Endothelial cell of umbilical vein (primary cell): ENCODE data around the gene CEBPA. TPM values are rescaled to one million over a fixed set of nuclear protein-coding genes. Genes with fewer than 3 reads are reported as not detected.

Experiments used
- BruUV-seq: library from RNA; stranded (reverse); fragments of 400-500 nt; replicated peaks from 2 replicates; lab custom pipeline; 2021; lab: Mats Ljungman, UMichigan
- CTCF ChIA-PET: fragments of 300-600, 350-600 bp; sonication (Branson Sonifier 250); formaldehyde crosslinking; loops from one replicate; lab custom pipeline; 2021; ENCODE audit warnings: antibody characterized with exemption, inconsistent platforms; lab: Charles Lee
- POLR2A ChIA-PET: fragments of 300-600, 350-600 bp; sonication (Branson Sonifier 250); formaldehyde crosslinking; loops from one replicate; lab custom pipeline; 2021; ENCODE audit warnings: antibody characterized with exemption, inconsistent platforms; lab: Charles Lee
- DNase-seq: peaks from one replicate; pipeline ENCODE4 v3.0.0-alpha.2; 2011; ENCODE audit warnings: low read depth, low spot score
- FAIRE-seq: peaks from 2 replicates; lab custom pipeline; 2011; peaks lifted over from hg19 to GRCh38; lab: Jason Lieb, UNC
- H2AFZ ChIP-seq: 2 replicates; pipeline ENCODE4 v1.6.0; 2012; ENCODE audit warnings: low read depth, low read length, control low read depth, inconsistent platforms
- H3K27ac ChIP-seq: 2 replicates; pipeline ENCODE4 v1.5.1; 2011; ENCODE audit warnings: low read depth, mild to moderate bottlenecking, control low read depth, low read length, moderate library complexity; ENCODE audit not compliant: insufficient read depth
- H3K27me3 ChIP-seq, 2 experiments: 2 replicates each; pipeline versions ENCODE4 v1.6.0 to v1.6.1; 2011; ENCODE audit warnings: low read length in 2 of 2, mixed read lengths in 1 of 2; ENCODE audit not compliant: control insufficient read depth in 2 of 2, insufficient read depth in 2 of 2
- H3K36me3 ChIP-seq, 2 experiments: 2 replicates in 1 of 2; 3 replicates in 1 of 2; pipeline ENCODE4 v1.5.1; 2011; ENCODE audit warnings: low read length in 2 of 2, mild to moderate bottlenecking in 1 of 2, moderate library complexity in 1 of 2; ENCODE audit not compliant: control insufficient read depth in 2 of 2, insufficient read depth in 2 of 2; ENCODE audit errors: extremely low read depth in 1 of 2
- H3K4me1 ChIP-seq: 3 replicates; pipeline ENCODE4 v1.5.1; 2011; ENCODE audit warnings: mild to moderate bottlenecking, low read length; ENCODE audit not compliant: control insufficient read depth, insufficient read depth; ENCODE audit errors: extremely low read depth
- H3K4me2 ChIP-seq: 2 replicates; pipeline ENCODE4 v1.6.1; 2011; ENCODE audit warnings: low read length, control low read depth, mixed read lengths; ENCODE audit not compliant: insufficient read depth
- H3K4me3 ChIP-seq, 3 experiments: fragments of 200-600 bp in 1 of 3; sonication (generic), shearing (Covaris generic) in 1 of 3; replicated peaks in 1 of 3; 2 replicates each; pipeline ENCODE4 v1.5.1; 2011 to 2016; ENCODE audit warnings: control low read depth in 3 of 3, low read length in 3 of 3, mild to moderate bottlenecking in 2 of 3, inconsistent platforms in 1 of 3, low read depth in 1 of 3, moderate library complexity in 1 of 3; ENCODE audit not compliant: insufficient read depth in 1 of 3
- H3K79me2 ChIP-seq: 2 replicates; pipeline ENCODE4 v1.6.0; 2012; ENCODE audit warnings: low read length, inconsistent platforms; ENCODE audit not compliant: control insufficient read depth, insufficient read depth
- H3K9ac ChIP-seq: replicated peaks from 2 replicates; pipeline ENCODE3; 2011; ENCODE audit warnings: low read length, control low read depth; ENCODE audit not compliant: insufficient read depth; ENCODE audit errors: extremely low read depth
- H3K9me1 ChIP-seq: replicated peaks from 3 replicates; pipeline ENCODE4 v1.6.0; 2011; ENCODE audit warnings: mild to moderate bottlenecking, low read length; ENCODE audit not compliant: control insufficient read depth, insufficient read depth; ENCODE audit errors: extremely low read depth
- H3K9me3 ChIP-seq: replicated peaks from 2 replicates; pipeline ENCODE4 v1.5.1; 2012; ENCODE audit warnings: low read length, inconsistent platforms; ENCODE audit not compliant: control insufficient read depth, insufficient read depth
- H4K20me1 ChIP-seq: replicated peaks from 2 replicates; pipeline ENCODE3; 2011; ENCODE audit warnings: mild to moderate bottlenecking, low read length; ENCODE audit not compliant: control insufficient read depth, insufficient read depth; ENCODE audit errors: extremely low read depth
- CTCF ChIP-seq, 2 donors: IDR thresholded peaks; 1 replicate in 1 of 2; 2 replicates in 1 of 2; pipeline ENCODE4 v1.5.1; 2011; ENCODE audit warnings: low read length in 2 of 2, mild to moderate bottlenecking in 2 of 2, moderate library complexity in 2 of 2, control low read depth in 1 of 2, inconsistent platforms in 1 of 2, low read depth in 1 of 2; ENCODE audit not compliant: insufficient read depth in 1 of 2; ENCODE audit errors: extremely low read depth in 1 of 2
- EZH2 ChIP-seq: IDR thresholded peaks from 2 replicates; pipeline ENCODE4 v1.6.1; 2012; ENCODE audit warnings: borderline replicate concordance, low read depth, mild to moderate bottlenecking, moderate library complexity, low read length, inconsistent platforms; ENCODE audit not compliant: severe bottlenecking
- FOS ChIP-seq: IDR thresholded peaks from 2 replicates; pipeline ENCODE4 v1.6.1; 2011; ENCODE audit warnings: mild to moderate bottlenecking, low read length, moderate library complexity, borderline replicate concordance; ENCODE audit not compliant: insufficient read depth
- GATA2 ChIP-seq: IDR thresholded peaks from 2 replicates; pipeline ENCODE4 v1.7.0; 2011; ENCODE audit warnings: low read depth, mild to moderate bottlenecking, moderate library complexity, mixed read lengths, low read length; ENCODE audit not compliant: insufficient read length, insufficient read depth
- JUN ChIP-seq: IDR thresholded peaks from 2 replicates; pipeline ENCODE4 v1.6.1; 2011; ENCODE audit warnings: borderline replicate concordance, low read depth; ENCODE audit not compliant: insufficient read length, insufficient read depth
- MAX ChIP-seq: IDR thresholded peaks from 2 replicates; pipeline ENCODE4 v1.6.1; 2011; ENCODE audit not compliant: insufficient read depth, insufficient read length
- MYC ChIP-seq: IDR thresholded peaks from one replicate; pipeline ENCODE4 v1.6.1; 2011; ENCODE audit warnings: mild to moderate bottlenecking, low read depth, low read length
- POLR2A ChIP-seq: IDR thresholded peaks from 2 replicates; pipeline ENCODE4 v1.6.1; 2012; ENCODE audit warnings: low read depth, mild to moderate bottlenecking, control low read depth, low read length
- POLR2AphosphoS5 ChIP-seq: IDR thresholded peaks from 2 replicates; pipeline ENCODE4 v1.6.1; 2012; ENCODE audit warnings: low read depth, mild to moderate bottlenecking, control low read depth, low read length, moderate library complexity; ENCODE audit not compliant: insufficient read depth
- dilution Hi-C: fragments of 300-500 bp; cut with MboI; formaldehyde crosslinking; loops from one replicate; pipeline ENCODE4 v1.15.0; 2019; ENCODE audit warnings: low sequenced_read_pairs; ENCODE audit not compliant: extremely low pct_ligation_motif_present
- intact Hi-C: fragments of 100-400 bp; cut with micrococcal nuclease; formaldehyde crosslinking; loops from one replicate; pipeline ENCODE4 v1.10.0; 2022
- polyA plus RNA-seq, 4 experiments: library from polyadenylated mRNA; depleted of rRNA in 3 of 4; stranded (reverse) in 3 of 4; unstranded in 1 of 4; fragments of >200 nt; gene quantifications; 2 replicates each; pipeline versions ENCODE4 v1.2.1 to v1.2.3, GENCODE V29; 2011 to 2012; ENCODE audit warnings: missing spikeins in 1 of 4
- total RNA-seq: library from RNA; stranded (reverse); gene quantifications from 2 replicates; pipeline ENCODE4 v1.2.3, GENCODE V29; 2021

The CEBPA gene
- total and polyA plus RNA-seq, 2 donors (not counting 3 experiments of a cell fraction or from before 2014, with no cell fraction given) = 0.06 TPM; not detected in 1

GRCh38 chr19:33309826-33310225 lies 7.5 kb upstream of the CEBPA start:
- Histone ChIP-seq H3K4me2 (no peak overlapping the region), H3K79me2 (no peaks in the 10 kb centered on the region), H3K9ac (no peak overlapping the region), H3K27ac (no peak overlapping the region), H3K9me1 (no peaks in the 10 kb centered on the region), H3K4me3 (no peak overlapping the region), H3K36me3 (no peaks in the 10 kb centered on the region), H4K20me1 (no peaks in the 10 kb centered on the region), H3K27me3 (peaks cover 2 to 4% of the 10 kb centered on the region in 2 experiments), H3K4me1 (no peaks in the 10 kb centered on the region), H2AFZ (no peak overlapping the region), H3K9me3 (no peaks in the 10 kb centered on the region)
- no peak for FAIRE-seq
- CTCF ChIA-PET = no interaction called here
- BruUV-seq = no TSS peak
- intact Hi-C loops = no loop called here
- dilution Hi-C loops = no loop called here
- TF ChIP-seq GATA2 (no peak), POLR2A (no peak), FOS (no peak), EZH2 (no peak), MYC (no peak), POLR2AphosphoS5 (no peak), MAX (no peak), JUN (no peak), CTCF (IDR thresholded peaks at IDR 0.05; ENCODE audit: extremely low read depth in 1 of 2, insufficient read depth in 1 of 2, low read depth in 1 of 2, low read length in 2 of 2) (no peak)
- POLR2A ChIA-PET = no interaction called here
- no peak for DNase-seq
